NCI-H526 (cell line): ENCODE data around the gene MEGF11.
A peak's percentile ranks its signal among the peaks of the same experiment; 100 is the strongest.

Experiments used
- DNase-seq, 2 experiments: peaks; one replicate each; lab custom pipeline; 2025; lab: John Stamatoyannopoulos, UW

MEGF11 gene

GRCh38 chr15:66112388-66112787, 141.2 kb downstream of the MEGF11 start:
- no peak for DNase-seq

- no peak for DNase-seq
These were observed 142.2 kb downstream of the MEGF11 start for GRCh38 chr15:66111363-66111762.

- DNase-seq, result no peak
These were observed 142.7 kb downstream of the MEGF11 start for GRCh38 chr15:66110864-66111263.

GRCh38 chr15:66109826-66110225, 143.7 kb downstream of the MEGF11 start:
- DNase-seq, result no peak

- no peak for DNase-seq
These were observed 144.9 kb downstream of the MEGF11 start for GRCh38 chr15:66108483-66109265.

GRCh38 chr15:66107070-66107469, 146.5 kb downstream of the MEGF11 start:
- DNase-seq, result no peak

- no peak for DNase-seq
These were observed 148.0 kb downstream of the MEGF11 start for GRCh38 chr15:66105286-66106265.

GRCh38 chr15:66103293-66103590, 150.3 kb downstream of the MEGF11 start:
- no peak for DNase-seq

GRCh38 chr15:66102563-66103292, 150.8 kb downstream of the MEGF11 start:
- no peak for DNase-seq

- DNase-seq, result no peak
These were observed 151.7 kb downstream of the MEGF11 start for GRCh38 chr15:66101715-66102395.

GRCh38 chr15:66100761-66101160, 152.8 kb downstream of the MEGF11 start:
- no peak for DNase-seq

- no peak for DNase-seq
These were observed 153.4 kb downstream of the MEGF11 start for GRCh38 chr15:66099950-66100671.

GRCh38 chr15:66098022-66098363, 155.6 kb downstream of the MEGF11 start:
- DNase-seq, result no peak

GRCh38 chr15:66097151-66098021, 156.2 kb downstream of the MEGF11 start:
- no peak for DNase-seq

- DNase-seq, result no peak
These were observed 156.9 kb downstream of the MEGF11 start for GRCh38 chr15:66096688-66097058.

GRCh38 chr15:66095871-66096687, 157.5 kb downstream of the MEGF11 start:
- DNase-seq, result peak in 1 of 2 experiments; percentile 12

- DNase-seq, result no peak
These were observed 159.2 kb downstream of the MEGF11 start for GRCh38 chr15:66094331-66094730.

GRCh38 chr15:66092053-66093016, 161.2 kb downstream of the MEGF11 start:
- DNase-seq, result no peak
